GM12864 (cell line): ENCODE results near the gene PDGFRB.

Experiments used
- DNase-seq: peaks from one replicate; pipeline ENCODE4 v3.0.0-alpha.2; 2011; ENCODE audit warnings: low read depth
- H3K4me3 ChIP-seq: 2 replicates; pipeline ENCODE4 v1.5.1; 2011; ENCODE audit warnings: mild to moderate bottlenecking, low read depth, low read length, control low read depth
- CTCF ChIP-seq: IDR thresholded peaks from 2 replicates; pipeline ENCODE4 v1.5.1; 2011; ENCODE audit warnings: low read depth, mild to moderate bottlenecking, moderate library complexity, low read length, control low read depth, inconsistent platforms; ENCODE audit errors: missing control alignments

The PDGFRB gene

GRCh38 chr5:150172556-150172955, 16.9 kb upstream of the PDGFRB start:
- no peak for TF ChIP-seq CTCF
- H3K4me3 ChIP-seq = no peak overlapping the region
- no peak for DNase-seq

- H3K4me3 ChIP-seq = no peak overlapping the region
- TF ChIP-seq CTCF = no peak
- DNase-seq = no peak
These were observed 16.5 kb upstream of the PDGFRB start for GRCh38 chr5:150172145-150172544.

- TF ChIP-seq CTCF = no peak
- no peak overlapping the region for H3K4me3 ChIP-seq
- no peak for DNase-seq
These were observed 13.2 kb upstream of the PDGFRB start for GRCh38 chr5:150168864-150169263.

- TF ChIP-seq CTCF = peak; percentile 27
- no peak for DNase-seq
- no peak overlapping the region for H3K4me3 ChIP-seq
These were observed 12.3 kb upstream of the PDGFRB start for GRCh38 chr5:150167908-150168307.

GRCh38 chr5:150167512-150167850, 11.8 kb upstream of the PDGFRB start:
- TF ChIP-seq CTCF = no peak
- no peak for DNase-seq
- no peak overlapping the region for H3K4me3 ChIP-seq

GRCh38 chr5:150166650-150167511, 11.2 kb upstream of the PDGFRB start, which contains the start of gene CDX1:
Gene CDX1 (plus strand): TSS chr5:150166778. CDS start chr5:150166877, 99 bp downstream.
- no peak for TF ChIP-seq CTCF
- no peak within 1 kb of the TSS for H3K4me3 ChIP-seq

More at GRCh38 chr5:150166650-150167511, 11.2 kb upstream of the PDGFRB start, which contains the start of gene CDX1:
- DNase-seq = no peak
